HG03354 (cell line): Measurements from ENCODE around the gene TBC1D1.

Source experiments
- ATAC-seq: cut with Tn5 transposase; IDR thresholded peaks from one replicate; pipeline ENCODE4 v1.9.1; 2021; ENCODE audit warnings: mild to moderate bottlenecking; ENCODE audit not compliant: unreplicated experiment, poor library complexity, severe bottlenecking

Gene TBC1D1

GRCh38 chr4:38034986-38035882 lies 144.3 kb downstream of the TBC1D1 start:
- ATAC-seq = peak; percentile 49

DNA sequence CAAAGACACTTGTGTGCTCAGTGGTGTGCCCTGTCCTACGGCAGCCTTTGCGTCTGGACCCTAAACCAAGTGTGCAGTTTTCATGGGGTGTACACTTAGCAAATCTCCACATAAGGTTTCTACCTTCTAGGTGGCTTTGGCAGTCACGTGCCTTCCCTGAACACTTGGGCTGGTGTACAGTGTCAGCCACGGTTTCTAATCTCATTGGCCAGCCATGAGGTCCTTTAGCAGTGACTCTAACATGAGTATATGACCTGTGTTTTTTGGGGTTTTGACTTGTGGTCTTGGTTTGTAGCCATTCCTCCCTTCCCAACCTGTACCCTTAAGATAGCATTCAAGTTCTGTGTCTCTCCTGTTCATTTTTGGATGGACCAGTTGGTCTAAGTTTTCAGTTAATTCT lies 145.7 kb downstream of the TBC1D1 start:
- ATAC-seq = no peak

GRCh38 chr4:38037612-38038011 lies 146.7 kb downstream of the TBC1D1 start:
- no peak for ATAC-seq

DNA sequence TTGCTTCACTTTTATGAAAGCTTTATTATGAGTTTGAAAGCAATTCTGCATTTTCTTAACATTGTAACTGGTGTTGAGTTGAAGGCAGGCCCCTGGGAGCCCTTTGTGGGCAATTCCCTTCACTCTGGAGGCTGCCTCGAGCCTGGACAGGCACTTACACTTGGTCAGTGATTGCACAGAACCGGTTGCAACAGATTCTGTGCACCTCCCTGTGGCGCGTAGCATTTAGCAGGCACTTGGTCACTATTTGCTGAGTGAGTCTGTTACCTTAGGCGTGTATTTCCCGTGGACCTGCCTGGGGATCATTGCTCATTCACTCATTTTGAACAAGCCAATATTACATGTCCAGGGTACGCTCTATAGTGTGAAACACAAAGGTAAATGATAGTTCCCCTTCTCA lies 149.7 kb downstream of the TBC1D1 start:
- ATAC-seq = no peak

DNA sequence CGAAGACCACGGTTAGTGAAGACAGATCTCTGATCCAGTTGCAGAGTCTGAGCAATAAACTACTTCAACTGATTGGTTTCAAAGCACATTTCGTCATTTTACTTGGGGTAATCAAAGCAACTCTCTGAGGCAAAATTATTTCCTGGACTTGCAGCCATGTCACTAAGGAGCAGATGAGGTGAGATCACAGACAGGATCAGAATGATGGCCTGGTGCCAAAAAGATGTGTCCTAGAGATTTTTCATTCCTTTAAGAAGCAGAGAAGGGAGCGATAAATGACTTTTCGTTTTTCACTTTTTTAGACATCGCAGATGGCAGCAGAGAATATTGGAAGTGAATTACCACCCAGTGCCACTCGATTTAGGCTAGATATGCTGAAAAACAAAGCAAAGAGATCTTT lies 153.2 kb downstream of the TBC1D1 start:
- no peak for ATAC-seq

- no peak for ATAC-seq
These were observed 154.6 kb downstream of the TBC1D1 start for GRCh38 chr4:38045289-38045988.

DNA sequence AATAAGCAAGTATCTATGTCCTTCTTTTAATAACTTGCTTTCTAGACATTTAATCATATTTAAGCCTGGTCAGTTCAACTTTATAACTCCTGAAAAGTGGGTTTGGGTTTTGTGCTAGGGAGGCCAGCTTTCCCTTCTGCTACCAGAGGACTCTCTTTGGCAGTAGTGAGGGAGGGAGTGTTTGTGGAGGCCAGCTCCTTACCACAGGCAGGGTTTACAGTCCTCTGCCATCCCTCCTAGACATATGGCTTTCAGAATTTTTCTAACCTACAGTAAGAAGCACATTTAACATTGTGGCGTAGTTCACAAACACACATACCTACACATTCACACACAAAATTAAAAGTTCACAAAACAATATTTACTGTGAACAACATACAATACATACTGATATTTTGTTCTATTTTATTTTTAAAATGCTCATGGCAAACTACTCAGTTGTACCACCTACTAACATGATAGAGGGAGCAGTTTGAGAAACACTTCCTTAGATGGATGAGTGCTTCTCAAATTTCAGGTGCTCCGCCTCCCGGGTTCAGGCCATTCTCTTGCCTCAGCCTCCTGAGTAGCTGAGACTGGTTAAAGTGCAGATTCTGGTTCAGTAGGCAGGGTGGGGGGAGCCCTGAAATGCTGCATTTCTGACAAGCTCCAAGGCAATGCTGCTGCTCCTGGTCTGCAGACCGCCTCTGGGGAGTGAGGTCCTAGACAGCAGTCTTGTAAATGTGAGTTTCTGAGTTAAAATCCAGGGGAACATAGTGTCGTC lies 156.0 kb downstream of the TBC1D1 start:
- no peak for ATAC-seq

GRCh38 chr4:38049545-38050170 lies 158.8 kb downstream of the TBC1D1 start:
- no peak for ATAC-seq

DNA sequence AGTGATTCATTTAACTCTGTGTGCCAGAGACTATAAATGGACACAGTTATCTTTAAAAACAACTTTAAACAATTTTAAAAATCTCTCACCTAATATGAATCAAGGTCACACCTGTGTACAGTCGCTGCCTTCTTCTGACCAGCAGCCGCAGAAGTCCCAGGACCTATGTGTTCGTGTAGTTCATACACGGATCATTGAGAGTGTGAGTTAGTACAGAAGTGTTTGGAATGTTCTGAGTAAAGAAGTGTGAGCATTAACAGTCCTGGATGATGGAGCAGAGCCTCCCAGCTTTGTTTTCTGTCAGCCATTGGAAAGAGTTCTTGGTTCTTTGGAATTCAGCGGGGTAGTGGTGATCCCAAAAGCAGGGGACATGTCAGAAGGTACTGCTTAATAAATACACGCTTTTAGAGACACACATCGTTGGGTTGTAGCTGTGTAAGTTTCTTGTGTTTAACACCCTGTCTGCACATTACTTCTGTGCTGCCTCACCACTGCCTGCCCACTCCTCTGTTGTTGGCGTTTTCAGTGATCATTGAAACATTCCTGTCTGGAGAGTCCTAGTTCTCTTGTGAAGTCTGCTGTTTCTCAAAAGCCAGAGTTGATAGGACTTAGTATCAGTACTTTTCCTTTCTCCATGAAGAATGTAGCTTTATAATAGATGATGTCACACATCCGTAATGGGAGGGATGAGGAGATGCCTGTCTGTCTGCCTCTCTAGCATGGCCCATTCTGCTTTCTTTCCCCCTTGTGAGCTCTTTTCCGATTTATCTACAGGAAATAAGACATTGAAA lies 159.9 kb downstream of the TBC1D1 start:
- no peak for ATAC-seq

- ATAC-seq = no peak
These were observed 164.7 kb downstream of the TBC1D1 start for GRCh38 chr4:38055566-38055965.

DNA sequence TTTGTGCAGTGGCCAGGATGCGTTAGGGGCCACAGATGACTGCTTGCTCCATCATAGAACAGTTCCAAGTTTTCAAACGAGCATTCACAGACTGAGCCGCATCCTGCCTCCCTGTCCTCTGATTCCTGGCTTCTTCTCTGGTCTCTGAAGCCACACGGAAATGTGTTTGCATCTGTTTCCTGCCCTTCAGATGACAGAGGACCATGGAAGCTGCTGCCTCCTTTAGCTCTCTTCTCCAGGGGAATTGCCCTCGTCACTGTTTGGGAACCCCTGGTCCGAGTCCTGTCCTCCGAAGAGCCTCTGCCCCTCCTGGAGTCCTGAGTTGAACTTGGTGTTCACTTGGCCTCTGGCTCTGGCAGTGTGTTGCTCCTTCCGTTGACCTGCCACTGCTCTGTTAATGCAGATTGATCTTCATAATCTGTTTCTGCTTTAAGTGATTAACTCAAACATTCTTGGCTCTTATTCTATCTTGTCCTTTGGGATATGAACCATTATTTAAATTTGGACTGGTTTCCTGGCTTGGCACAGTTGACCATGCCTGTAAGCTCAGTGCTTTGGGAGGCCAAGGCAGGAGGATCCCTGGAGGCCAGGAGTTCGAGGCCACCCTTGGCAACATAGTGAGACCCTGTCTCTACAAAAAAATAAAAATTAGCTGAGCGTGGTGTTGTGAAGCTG lies 165.3 kb downstream of the TBC1D1 start:
- no peak for ATAC-seq

- ATAC-seq = no peak
These were observed 167.3 kb downstream of the TBC1D1 start for GRCh38 chr4:38058151-38058550.

- no peak for ATAC-seq
These were observed 170.0 kb downstream of the TBC1D1 start for GRCh38 chr4:38060829-38061431.

DNA sequence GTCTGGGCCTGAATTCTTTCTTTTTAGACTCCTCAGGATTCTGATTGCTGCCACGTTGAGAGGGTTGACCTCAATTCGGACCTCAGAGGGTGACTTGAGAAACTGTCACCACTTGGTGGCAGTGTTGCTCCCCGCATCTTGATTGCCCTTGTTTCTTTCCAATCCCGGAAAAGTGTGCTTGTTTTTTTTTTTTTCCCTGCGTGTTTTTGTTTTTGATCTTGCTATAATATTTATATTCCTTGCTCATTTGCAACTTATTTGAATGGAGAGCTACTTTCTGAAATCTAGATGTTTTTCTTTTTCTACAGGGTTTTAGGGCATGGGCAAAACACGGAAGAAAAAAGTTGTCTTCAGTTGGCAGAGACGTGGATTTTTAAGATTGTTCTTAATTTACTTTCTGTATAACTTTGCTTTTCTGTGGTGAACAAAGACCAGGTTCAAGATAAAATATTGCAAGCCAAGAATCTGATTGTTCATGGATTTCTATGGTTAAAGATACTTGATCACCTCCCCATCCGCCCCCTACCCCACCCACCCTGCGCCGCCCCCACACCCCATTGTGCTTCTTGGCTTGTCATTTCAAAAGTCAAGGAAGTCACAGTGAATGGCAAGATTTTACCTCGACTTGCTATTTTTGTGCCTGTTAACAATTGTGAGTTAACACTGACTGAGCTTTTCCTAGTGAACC lies 171.3 kb downstream of the TBC1D1 start:
- peak; percentile 63 for ATAC-seq

DNA sequence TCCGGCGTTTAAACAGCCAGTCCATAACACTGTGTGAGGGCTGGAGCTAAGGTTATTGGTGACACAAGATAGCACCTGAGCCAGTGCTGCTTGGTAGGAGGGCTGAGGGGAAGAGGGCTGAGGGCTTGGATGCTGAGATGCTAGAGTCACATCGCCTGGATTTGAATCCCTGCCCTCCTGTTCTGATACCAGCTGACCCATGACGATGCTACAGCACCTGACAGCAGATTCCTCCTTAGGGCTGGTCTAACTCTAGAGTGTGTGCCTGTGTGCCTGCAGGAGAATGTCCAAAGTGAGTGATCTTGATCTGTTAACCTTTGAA lies 171.9 kb downstream of the TBC1D1 start:
- ATAC-seq = no peak

DNA sequence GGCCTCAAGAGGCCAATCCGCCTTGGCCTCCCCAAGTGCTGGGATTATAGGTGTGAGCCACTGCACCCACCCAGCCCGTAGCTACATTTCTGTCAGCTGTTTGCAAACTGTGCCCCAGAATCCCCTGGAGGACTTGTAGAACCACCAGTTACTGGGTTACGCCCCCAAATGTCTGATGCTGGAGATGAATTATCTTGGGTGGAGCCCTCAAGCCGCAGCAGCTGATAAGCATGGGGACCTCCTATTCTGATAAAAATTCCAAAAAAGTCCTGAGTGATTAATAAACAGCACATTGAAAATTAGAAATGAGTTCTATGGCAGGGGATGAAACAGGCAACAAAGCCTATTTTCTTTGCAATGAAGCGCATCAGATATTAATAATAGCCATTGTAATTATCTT lies 174.3 kb downstream of the TBC1D1 start:
- no peak for ATAC-seq

DNA sequence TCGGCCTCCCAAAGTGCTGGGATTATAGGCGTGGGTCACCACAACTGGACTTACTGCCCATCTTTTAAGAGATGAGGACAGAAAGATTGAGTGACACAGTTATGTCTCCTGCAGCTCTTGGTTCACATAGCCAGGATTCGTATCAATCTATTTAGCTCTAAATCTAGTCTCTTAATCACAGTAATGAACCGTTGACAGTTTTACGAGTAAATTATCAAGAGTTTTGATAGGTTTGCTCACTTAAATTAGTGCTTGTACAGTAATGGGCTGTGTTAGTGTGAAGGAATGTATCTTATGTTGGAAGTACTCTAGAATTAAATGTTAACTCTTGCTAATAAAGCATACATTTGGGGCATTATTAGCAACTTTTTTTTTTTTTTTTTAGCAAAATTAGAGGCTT lies 175.0 kb downstream of the TBC1D1 start:
- ATAC-seq = no peak

DNA sequence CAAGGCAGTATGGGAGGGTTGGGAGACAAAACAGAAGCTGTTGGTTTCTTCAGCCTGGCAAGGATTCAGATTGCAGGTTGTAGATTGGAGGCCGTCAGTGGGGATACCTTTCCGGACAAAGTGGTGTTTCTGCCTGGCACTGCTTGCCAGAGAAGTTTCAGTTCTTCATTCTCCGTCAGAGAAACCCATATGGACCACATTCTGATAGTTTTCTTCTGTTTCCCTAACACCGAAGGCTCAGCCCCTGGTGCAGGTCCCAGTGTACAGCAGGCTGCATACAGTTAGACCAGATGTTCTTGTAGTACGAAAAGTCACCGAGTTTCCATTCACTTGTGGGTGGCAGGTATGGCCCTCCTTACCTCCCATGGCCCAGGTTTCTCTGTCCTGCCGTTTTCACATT lies 176.6 kb downstream of the TBC1D1 start:
- ATAC-seq = no peak
